Activated CD4-positive, alpha-beta T cell treated with anti-CD3 and anti-CD28 coated beads, Interleukin-2, amount 10 ng/mL, durations not matched to agents 24 days and 14 days (primary cell): ENCODE data around the gene PXT1. TPM values are rescaled to one million over a fixed set of nuclear protein-coding genes. Genes with fewer than 3 reads are reported as not detected.
A peak's percentile ranks its signal among the peaks of the same experiment; 100 is the strongest.
"Not testable (repeated sequence)": the region's sequence is repeated elsewhere in the genome, so short reads cannot be mapped to it uniquely, and the experiment has no call there.

Experiments
- DNase-seq: peaks from one replicate; pipeline ENCODE4 v3.0.0; 2022
- H3K27ac Mint-ChIP-seq: one replicate; pipeline ENCODE4 v1.8.0; 2022; ENCODE audit warnings: mild to moderate bottlenecking, mixed read lengths
- H3K27me3 Mint-ChIP-seq: one replicate; pipeline ENCODE4 v1.8.0; 2022; ENCODE audit warnings: mixed read lengths
- H3K36me3 Mint-ChIP-seq: one replicate; pipeline ENCODE4 v1.8.0; 2022; ENCODE audit warnings: low read depth, mild to moderate bottlenecking, mixed read lengths
- H3K4me1 Mint-ChIP-seq: one replicate; pipeline ENCODE4 v1.8.0; 2021; ENCODE audit warnings: mixed read lengths
- H3K4me3 Mint-ChIP-seq: one replicate; pipeline ENCODE4 v1.8.0; 2022; ENCODE audit warnings: mild to moderate bottlenecking, moderate library complexity, mixed read lengths
- H3K9me3 Mint-ChIP-seq: one replicate; pipeline ENCODE4 v1.8.0; 2021; ENCODE audit warnings: mixed read lengths
- intact Hi-C: fragments of 100-400 bp; cut with micrococcal nuclease; formaldehyde crosslinking; loops from one replicate; pipeline ENCODE4 v1.15.1; 2023
- total RNA-seq: library from RNA; stranded (reverse); gene quantifications from 2 replicates; pipeline ENCODE4 v1.2.3, GENCODE V29; 2022

PXT1 gene
- total RNA-seq, 1 donor from 2014 or later, result 0.30 TPM

DNA sequence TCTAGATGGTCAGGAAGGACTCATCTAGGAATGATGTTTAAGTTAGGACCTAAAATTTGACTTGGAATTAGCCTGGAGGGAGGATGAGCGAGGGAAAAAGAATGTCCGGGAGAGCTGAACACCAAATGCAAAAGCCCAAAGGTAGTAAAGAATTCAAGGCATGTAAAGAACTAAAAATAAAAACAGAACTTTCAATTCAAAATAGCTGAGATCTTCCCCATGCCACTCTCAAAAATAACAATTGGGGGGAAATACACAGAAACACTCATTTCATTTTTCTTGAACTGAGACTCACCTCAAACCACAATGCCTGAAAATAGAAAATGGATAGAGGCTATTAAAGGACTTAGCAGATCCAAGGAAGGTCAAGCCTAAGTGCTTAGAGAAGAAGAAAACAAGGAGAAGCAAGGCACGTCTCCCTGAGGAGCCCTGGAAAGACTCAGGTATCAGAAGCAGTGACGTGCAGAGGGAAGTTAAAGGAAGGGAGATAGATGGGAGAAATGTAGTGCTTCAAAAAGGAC lies 10.4 kb downstream of the PXT1 start:
- intact Hi-C loops, result no loop called here
- H3K27me3 Mint-ChIP-seq, result peaks cover 1% of the 10 kb centered on the region
- no peak overlapping the region for H3K4me3 Mint-ChIP-seq
- H3K27ac Mint-ChIP-seq, result peak overlapping the region; percentile 51
- DNase-seq, result no peak
- peaks cover 5% of the 10 kb centered on the region for H3K4me1 Mint-ChIP-seq
- H3K36me3 Mint-ChIP-seq, result no peaks in the 10 kb centered on the region
- no peaks in the 10 kb centered on the region for H3K9me3 Mint-ChIP-seq

DNA sequence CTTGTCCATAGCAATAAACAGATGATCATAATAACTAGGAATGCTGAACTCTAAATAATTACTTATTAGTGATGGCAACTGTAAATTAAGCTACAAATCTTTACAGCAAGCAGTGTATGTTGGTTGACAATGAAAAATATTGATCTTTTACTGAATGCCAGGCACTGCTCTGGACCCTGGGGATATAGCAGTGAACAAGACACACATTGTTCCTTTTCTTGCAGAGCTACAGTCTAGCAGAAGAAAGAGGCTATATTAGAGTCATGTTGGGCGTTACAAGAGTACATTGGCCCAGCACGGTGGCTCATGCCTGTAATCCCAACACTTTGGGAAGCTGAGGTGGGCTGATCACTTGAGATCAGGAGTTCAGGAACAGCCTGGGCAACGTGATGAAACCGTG lies 11.5 kb downstream of the PXT1 start:
- Mint-ChIP-seq H3K27me3 (peaks cover 1% of the 10 kb centered on the region), H3K36me3 (no peaks in the 10 kb centered on the region), H3K27ac (no peak overlapping the region), H3K9me3 (no peaks in the 10 kb centered on the region), H3K4me3 (no peak overlapping the region), H3K4me1 (peaks cover 5% of the 10 kb centered on the region)
- no peak for DNase-seq
- intact Hi-C loops, result no loop called here

DNA sequence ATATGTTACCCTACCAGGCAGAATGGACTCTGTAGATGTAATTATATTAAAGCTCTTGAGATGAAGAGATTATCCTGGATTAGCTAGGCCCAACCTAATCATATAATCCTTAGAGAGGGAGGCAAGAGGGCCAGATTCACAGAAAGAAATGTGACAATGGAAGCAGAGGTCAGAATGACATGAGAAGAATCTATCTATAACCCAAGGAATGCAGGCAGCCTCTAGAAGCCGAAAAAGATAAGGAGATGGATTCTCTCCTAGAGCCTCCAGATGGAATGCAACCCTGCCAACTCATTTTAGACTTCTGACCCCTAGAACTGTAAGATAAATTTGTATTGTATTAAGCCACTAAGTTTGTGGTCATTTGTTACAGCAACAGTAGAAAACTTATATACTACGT lies 12.3 kb downstream of the PXT1 start:
- no peaks in the 10 kb centered on the region for H3K9me3 Mint-ChIP-seq
- no peaks in the 10 kb centered on the region for H3K27me3 Mint-ChIP-seq
- DNase-seq, result no peak
- no peak overlapping the region for H3K27ac Mint-ChIP-seq
- H3K36me3 Mint-ChIP-seq, result no peaks in the 10 kb centered on the region
- intact Hi-C loops, result no loop called here
- peaks cover 5% of the 10 kb centered on the region for H3K4me1 Mint-ChIP-seq
- no peak overlapping the region for H3K4me3 Mint-ChIP-seq

DNA sequence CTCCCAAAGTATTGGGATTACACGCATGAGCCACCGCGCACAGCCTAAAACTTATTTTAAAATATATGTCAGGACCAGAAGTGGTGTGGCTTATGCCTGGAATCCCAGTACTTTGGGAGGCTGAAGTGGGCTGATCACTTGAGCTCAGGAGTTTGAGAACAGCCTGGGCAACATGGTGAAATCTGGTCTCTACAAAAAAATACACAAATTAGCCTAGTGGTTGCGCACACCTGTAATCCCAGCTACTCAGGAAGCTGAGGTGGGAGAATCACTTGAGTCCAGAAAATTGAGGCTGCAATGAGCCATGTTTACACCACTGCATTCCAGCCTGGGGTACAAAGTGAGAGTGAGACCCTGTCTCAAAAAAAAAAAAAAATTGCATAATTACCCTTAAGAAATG lies 13.7 kb downstream of the PXT1 start:
- no peak for DNase-seq
- intact Hi-C loops, result no loop called here
- no peak overlapping the region for H3K4me3 Mint-ChIP-seq
- H3K27ac Mint-ChIP-seq, result no peak overlapping the region
- peaks cover 5% of the 10 kb centered on the region for H3K4me1 Mint-ChIP-seq
- no peaks in the 10 kb centered on the region for H3K36me3 Mint-ChIP-seq
- no peaks in the 10 kb centered on the region for H3K9me3 Mint-ChIP-seq
- no peaks in the 10 kb centered on the region for H3K27me3 Mint-ChIP-seq

DNA sequence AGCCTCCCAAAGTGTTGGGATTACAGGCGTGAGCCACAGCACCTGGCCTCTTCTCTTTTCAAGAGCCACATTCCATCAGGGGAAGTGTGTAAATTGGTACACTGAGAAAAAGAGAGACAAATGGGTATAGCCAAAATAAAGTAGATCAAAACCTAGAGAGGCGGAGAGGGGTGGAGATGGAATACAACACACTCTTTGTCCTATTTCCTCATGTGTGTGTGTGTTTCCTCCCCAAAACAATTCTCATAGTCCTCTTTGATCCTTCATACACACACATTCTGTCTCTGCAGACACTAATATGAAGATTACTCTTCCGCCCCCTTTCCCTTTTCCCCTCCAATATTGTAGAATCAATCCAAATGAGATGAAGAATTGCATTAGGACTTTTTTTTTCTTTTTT lies 16.0 kb downstream of the PXT1 start:
- H3K4me3 Mint-ChIP-seq, result no peak overlapping the region
- intact Hi-C loops, result no loop called here
- H3K27ac Mint-ChIP-seq, result no peak overlapping the region
- DNase-seq, result no peak
- no peaks in the 10 kb centered on the region for H3K9me3 Mint-ChIP-seq
- peaks cover 1% of the 10 kb centered on the region for H3K27me3 Mint-ChIP-seq
- H3K4me1 Mint-ChIP-seq, result peaks cover 15% of the 10 kb centered on the region
- no peaks in the 10 kb centered on the region for H3K36me3 Mint-ChIP-seq

DNA sequence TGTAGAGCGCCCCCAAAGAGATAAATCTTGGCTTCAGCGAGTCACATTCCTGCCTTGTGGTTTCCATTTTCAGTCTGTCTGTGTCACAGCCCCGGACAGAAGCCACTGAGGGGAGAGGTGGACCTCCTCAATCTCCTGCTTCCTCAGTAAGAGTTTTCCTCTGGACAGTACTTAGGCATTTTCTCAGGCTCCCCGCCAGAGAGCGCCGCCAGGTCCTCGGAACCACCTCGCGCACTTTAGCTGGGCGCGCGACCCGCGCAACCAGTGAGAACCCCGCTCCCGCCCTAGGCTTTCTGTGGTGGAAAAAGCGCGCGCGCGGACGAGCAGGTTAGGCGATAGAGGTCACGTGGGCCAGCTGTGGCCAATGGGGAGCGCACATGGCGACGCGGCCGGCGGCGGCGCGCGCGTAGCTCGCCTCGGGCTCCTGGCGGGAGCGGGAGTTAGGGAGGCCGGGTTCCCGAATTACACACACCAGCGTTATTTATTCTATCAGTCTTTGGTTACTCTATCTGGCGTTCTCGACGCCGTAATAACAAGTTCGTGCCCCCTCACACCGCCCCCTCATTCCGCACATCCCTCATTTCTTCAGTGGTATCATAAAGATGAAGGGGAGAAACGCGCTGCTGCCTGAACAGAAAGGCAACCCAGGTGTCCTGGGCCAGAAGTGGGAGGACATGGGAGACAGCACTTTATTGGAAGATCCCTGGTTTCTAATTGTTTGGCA lies 19.4 kb downstream of the PXT1 start:
- Mint-ChIP-seq H3K36me3 (no peaks in the 10 kb centered on the region), H3K4me3 (peak overlapping the region; percentile 88), H3K27ac (peak overlapping the region; percentile 87), H3K4me1 (peaks cover 15% of the 10 kb centered on the region), H3K27me3 (peaks cover 5% of the 10 kb centered on the region), H3K9me3 (no peaks in the 10 kb centered on the region)
- peak; percentile 99 for DNase-seq
- intact Hi-C loops, result loop anchor here (1.0 to 2.0 kb wide), 6 partner anchors 18 to 336 kb away; partner anchors contain the start of genes SRSF3 and STK38

DNA sequence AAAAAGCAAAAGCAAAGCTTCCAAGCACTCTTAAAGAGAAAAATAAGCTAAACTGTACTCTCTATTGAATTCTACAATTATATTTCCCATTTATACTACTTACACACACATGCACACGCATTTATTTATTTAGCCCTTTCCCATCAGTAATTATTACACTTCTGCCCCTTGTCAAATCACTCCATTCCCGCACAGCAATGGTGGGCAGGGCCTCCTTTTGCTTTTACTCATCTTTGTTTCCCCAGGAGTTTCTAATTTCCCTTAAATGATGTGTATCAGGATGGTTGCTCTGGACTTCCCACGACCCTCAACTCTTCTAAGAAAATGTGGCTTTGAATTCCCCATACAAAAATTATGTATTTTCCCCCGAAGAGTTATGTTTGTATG lies 19.9 kb downstream of the PXT1 start:
- Mint-ChIP-seq H3K27me3 (peaks cover 5% of the 10 kb centered on the region), H3K4me3 (peak overlapping the region; percentile 88), H3K27ac (peak overlapping the region; percentile 87), H3K4me1 (peaks cover 15% of the 10 kb centered on the region), H3K9me3 (no peaks in the 10 kb centered on the region), H3K36me3 (no peaks in the 10 kb centered on the region)
- intact Hi-C loops, result loop anchor here (1.0 to 2.0 kb wide), 6 partner anchors 19 to 337 kb away; partner anchors contain the start of genes SRSF3 and STK38
- no peak for DNase-seq

DNA sequence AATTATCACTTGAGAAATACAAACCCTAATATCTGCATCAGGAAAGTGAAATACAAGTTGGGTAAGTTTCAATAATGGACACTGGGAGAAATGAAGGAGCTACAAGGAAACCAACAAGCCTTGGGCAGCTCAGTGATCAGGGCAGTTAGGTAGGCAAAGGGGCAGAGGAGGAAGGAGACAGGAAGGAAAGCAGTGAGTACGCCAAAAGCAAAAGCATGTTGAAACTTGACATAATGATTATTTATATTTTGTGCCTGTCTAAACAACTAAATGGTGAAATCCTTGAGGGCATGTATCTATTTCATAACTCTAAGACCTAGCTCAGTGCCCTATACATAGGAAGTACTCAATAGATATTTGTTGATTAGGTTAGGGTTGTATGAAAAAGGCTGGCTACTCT lies 23.3 kb downstream of the PXT1 start:
- DNase-seq, result no peak
- no peaks in the 10 kb centered on the region for H3K36me3 Mint-ChIP-seq
- H3K27me3 Mint-ChIP-seq, result peaks cover 9% of the 10 kb centered on the region
- intact Hi-C loops, result no loop called here
- peaks cover 15% of the 10 kb centered on the region for H3K4me1 Mint-ChIP-seq
- H3K4me3 Mint-ChIP-seq, result no peak overlapping the region
- H3K9me3 Mint-ChIP-seq, result no peaks in the 10 kb centered on the region
- no peak overlapping the region for H3K27ac Mint-ChIP-seq

DNA sequence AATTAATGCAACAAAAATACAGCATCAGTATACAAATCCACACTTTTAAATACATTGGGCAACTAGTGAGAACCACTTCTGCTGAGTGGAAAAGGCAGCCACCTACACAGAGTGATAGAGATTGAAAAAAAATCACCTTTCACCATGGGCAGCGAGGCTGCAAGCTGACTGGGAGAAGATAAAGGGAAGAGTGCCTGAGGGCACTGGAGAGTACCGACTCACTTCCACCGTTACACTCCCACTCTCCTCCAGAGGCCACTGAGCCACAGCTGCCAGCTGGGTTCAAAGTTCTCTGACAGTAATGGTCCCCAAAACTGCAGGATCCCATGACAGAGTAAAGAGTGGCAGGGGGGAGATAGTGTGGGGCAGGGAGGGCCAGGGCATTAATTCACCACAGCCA lies 24.1 kb downstream of the PXT1 start:
- intact Hi-C loops, result no loop called here
- Mint-ChIP-seq H3K27ac (no peak overlapping the region), H3K4me3 (no peak overlapping the region), H3K9me3 (no peaks in the 10 kb centered on the region), H3K36me3 (no peaks in the 10 kb centered on the region), H3K27me3 (peaks cover 12% of the 10 kb centered on the region), H3K4me1 (peaks cover 12% of the 10 kb centered on the region)
- no peak for DNase-seq

DNA sequence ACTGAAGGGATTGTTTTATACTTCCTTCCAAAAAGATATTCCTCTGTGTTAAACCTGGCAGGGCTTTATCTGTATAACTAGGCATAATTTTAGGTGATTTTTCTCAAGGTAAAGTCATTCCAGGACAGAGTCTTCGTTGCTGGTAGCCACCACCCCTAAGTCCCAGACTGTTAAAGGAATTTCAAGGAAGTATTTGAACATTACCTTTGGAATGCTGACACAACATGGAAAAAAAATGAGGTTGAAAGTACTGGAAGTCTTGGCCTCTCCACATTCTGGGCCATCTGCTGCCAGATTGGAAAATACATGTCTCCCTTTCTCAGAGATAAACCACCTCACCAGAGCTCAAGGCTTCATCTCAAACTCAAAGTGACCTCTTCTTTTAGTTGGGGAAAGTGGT lies 28.2 kb downstream of the PXT1 start:
- Mint-ChIP-seq H3K4me3 (no peak overlapping the region), H3K4me1 (no peaks in the 10 kb centered on the region), H3K27ac (no peak overlapping the region), H3K9me3 (no peaks in the 10 kb centered on the region), H3K36me3 (no peaks in the 10 kb centered on the region), H3K27me3 (peaks cover 12% of the 10 kb centered on the region)
- no peak for DNase-seq
- intact Hi-C loops, result no loop called here

DNA sequence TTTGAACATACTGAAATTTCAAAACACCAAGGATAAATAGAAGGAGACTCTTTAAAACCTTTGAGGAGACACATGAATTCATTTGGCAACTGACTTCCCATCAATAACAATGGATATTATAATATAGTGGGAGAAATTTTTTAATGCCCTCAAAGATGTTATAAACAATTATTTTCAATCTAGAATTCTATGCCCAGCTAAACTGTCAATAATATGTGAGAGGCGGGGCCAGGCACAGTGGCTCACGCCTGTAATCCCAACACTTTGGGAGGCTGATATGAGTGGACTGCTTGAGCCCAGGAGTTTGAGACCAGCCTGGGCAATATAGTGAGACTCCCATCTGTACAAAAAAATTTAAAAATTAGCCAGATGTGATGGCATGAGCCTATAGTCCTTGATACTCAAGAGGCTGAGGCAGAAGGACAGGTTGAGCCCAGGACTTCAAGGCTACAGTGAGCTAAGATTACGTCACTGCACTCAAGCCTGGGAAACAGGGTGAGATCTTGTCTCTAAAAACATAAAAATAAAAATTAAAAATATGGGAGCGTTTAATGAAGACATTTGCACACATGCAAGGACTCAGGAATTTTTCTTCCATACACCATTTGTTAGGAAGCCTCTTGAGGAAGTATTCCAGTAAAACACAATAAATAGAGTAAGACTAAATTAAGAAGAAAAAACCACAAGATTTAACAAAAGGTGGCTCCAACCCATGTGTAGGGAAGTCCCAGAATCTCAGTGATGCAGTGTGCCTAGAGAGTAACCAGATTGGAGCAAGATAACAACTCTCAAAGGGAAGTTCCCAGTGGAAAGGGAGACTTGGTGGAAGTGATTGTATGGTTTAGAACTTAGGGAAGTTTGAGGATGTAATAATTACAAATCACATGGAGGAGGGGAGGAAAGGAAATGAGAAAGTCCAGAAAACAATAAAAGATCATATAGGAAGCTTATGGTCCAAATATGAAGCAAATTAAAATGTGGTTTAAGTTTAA lies 28.9 kb downstream of the PXT1 start:
- H3K27ac Mint-ChIP-seq, result no peak overlapping the region
- no peaks in the 10 kb centered on the region for H3K36me3 Mint-ChIP-seq
- no peak for DNase-seq
- H3K4me1 Mint-ChIP-seq, result no peaks in the 10 kb centered on the region
- peaks cover 18% of the 10 kb centered on the region for H3K27me3 Mint-ChIP-seq
- H3K9me3 Mint-ChIP-seq, result no peaks in the 10 kb centered on the region
- intact Hi-C loops, result no loop called here
- no peak overlapping the region for H3K4me3 Mint-ChIP-seq

DNA sequence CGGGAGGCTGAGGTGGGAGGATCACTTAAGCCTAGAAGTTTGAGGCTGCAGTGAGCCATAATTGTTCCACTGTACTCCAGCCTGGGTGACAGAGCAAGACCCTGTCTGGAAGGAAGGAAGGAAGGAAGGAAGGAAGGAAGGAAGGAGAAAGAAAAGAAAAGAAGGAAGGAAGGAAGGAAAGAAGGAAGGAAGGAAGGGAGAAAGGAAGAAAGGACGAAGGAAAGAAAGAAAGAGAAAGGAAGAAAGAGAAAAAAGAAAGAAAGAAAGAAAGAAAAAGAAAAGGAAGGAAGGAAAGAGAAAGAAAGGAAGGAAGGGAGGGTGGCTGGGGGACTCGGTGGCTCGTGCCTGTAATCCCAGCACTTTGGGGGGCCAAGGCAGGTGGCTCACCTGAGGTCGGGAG lies 32.9 kb downstream of the PXT1 start:
- H3K4me1 Mint-ChIP-seq, DNase-seq, H3K4me3 Mint-ChIP-seq, intact Hi-C loops, H3K27ac Mint-ChIP-seq, H3K9me3 Mint-ChIP-seq, H3K36me3 Mint-ChIP-seq: not testable (repeated sequence)
- H3K27me3 Mint-ChIP-seq, result peaks cover 20% of the 10 kb centered on the region

DNA sequence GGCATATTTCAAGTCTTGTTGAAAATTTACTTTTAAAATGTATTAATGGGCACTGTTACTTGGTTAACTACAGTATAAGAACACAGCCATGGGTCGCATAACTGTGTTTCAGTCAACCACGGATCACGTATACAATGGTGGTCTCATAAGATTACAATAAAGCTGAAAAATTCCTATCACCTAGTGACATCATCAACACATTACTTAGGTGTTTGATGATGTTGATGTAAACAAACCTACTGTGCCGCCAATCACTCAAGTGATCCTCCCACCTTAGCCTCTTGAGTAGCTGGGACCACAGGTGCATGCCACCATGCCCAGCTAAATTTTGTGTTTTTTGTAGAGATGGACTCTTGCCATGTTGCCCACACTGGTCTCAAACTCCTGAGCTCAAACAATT lies 38.5 kb downstream of the PXT1 start:
- Mint-ChIP-seq H3K27ac (no peak overlapping the region), H3K9me3 (no peaks in the 10 kb centered on the region), H3K27me3 (peaks cover 28% of the 10 kb centered on the region), H3K4me3 (no peak overlapping the region), H3K36me3 (no peaks in the 10 kb centered on the region), H3K4me1 (no peaks in the 10 kb centered on the region)
- intact Hi-C loops, result no loop called here
- no peak for DNase-seq

DNA sequence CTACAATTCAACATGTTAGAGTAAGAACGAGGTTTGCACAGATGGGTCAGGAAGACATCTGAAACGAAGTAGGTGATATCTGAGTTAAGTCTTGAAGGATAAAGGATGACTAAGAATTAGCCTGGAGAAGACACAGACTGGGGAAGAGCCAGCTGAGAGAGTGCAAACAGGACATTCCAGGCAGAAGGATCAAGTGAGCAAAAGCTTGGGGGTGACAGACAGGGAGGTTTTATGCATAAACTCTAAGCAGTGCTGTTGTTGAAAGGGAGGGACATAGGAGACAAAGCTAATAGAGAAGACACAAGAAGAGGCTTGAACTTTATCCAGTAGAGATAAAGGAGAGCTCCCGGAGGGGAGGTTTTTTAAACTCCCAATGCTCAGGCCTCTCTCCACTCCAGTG lies 40.2 kb downstream of the PXT1 start:
- H3K27me3 Mint-ChIP-seq, result peaks cover 26% of the 10 kb centered on the region
- H3K9me3 Mint-ChIP-seq, result no peaks in the 10 kb centered on the region
- no peak for DNase-seq
- H3K27ac Mint-ChIP-seq, result no peak overlapping the region
- H3K4me1 Mint-ChIP-seq, result no peaks in the 10 kb centered on the region
- no peaks in the 10 kb centered on the region for H3K36me3 Mint-ChIP-seq
- intact Hi-C loops, result no loop called here
- no peak overlapping the region for H3K4me3 Mint-ChIP-seq
